Measurements from ENCODE around the gene ZFP91.

ZFP91 gene

GRCh38 chr11:58560842-58561241 lies 18.0 kb upstream of the ZFP91 start:
- TF ChIP-seq TAF1 (IDR thresholded peaks at IDR 0.05; ENCODE audit: borderline replicate concordance, insufficient read depth, low read length) = no peak
- TF ChIP-seq REST (IDR thresholded peaks at IDR 0.05; ENCODE audit: insufficient read depth in 1 of 2, low read depth in 2 of 2, low read length in 2 of 2) = no peak
- no peak for TF ChIP-seq POLR2AphosphoS5 (IDR thresholded peaks at IDR 0.05; ENCODE audit: low read depth, low read length)
- TF ChIP-seq SIN3A (IDR thresholded peaks at IDR 0.05; ENCODE audit: borderline replicate concordance, insufficient read depth, low read length) = no peak
- no peak for TF ChIP-seq FOXP2 (optimal IDR thresholded peaks at IDR 0.05; ENCODE audit: borderline replicate concordance, extremely low read depth, extremely low read length, insufficient read depth)

GRCh38 chr11:58561394-58562098 lies 17.3 kb upstream of the ZFP91 start:
- TF ChIP-seq SIN3A (IDR thresholded peaks at IDR 0.05; ENCODE audit: borderline replicate concordance, insufficient read depth, low read length) (no peak), FOXP2 (optimal IDR thresholded peaks at IDR 0.05; ENCODE audit: borderline replicate concordance, extremely low read depth, extremely low read length, insufficient read depth) (no peak), POLR2AphosphoS5 (IDR thresholded peaks at IDR 0.05; ENCODE audit: low read depth, low read length) (no peak), REST (IDR thresholded peaks at IDR 0.05; ENCODE audit: insufficient read depth in 1 of 2, low read depth in 2 of 2, low read length in 2 of 2) (no peak), TAF1 (IDR thresholded peaks at IDR 0.05; ENCODE audit: borderline replicate concordance, insufficient read depth, low read length) (no peak)

GRCh38 chr11:58562375-58562800 lies 16.5 kb upstream of the ZFP91 start:
- TF ChIP-seq FOXP2 (optimal IDR thresholded peaks at IDR 0.05; ENCODE audit: borderline replicate concordance, extremely low read depth, extremely low read length, insufficient read depth) (no peak), TAF1 (IDR thresholded peaks at IDR 0.05; ENCODE audit: borderline replicate concordance, insufficient read depth, low read length) (no peak), SIN3A (IDR thresholded peaks at IDR 0.05; ENCODE audit: borderline replicate concordance, insufficient read depth, low read length) (no peak), POLR2AphosphoS5 (IDR thresholded peaks at IDR 0.05; ENCODE audit: low read depth, low read length) (no peak), REST (IDR thresholded peaks at IDR 0.05; ENCODE audit: insufficient read depth in 1 of 2, low read depth in 2 of 2, low read length in 2 of 2) (no peak)

- TF ChIP-seq SIN3A (IDR thresholded peaks at IDR 0.05; ENCODE audit: borderline replicate concordance, insufficient read depth, low read length) = no peak
- TF ChIP-seq TAF1 (IDR thresholded peaks at IDR 0.05; ENCODE audit: borderline replicate concordance, insufficient read depth, low read length) = no peak
- TF ChIP-seq FOXP2 (optimal IDR thresholded peaks at IDR 0.05; ENCODE audit: borderline replicate concordance, extremely low read depth, extremely low read length, insufficient read depth) = no peak
- TF ChIP-seq REST (IDR thresholded peaks at IDR 0.05; ENCODE audit: insufficient read depth in 1 of 2, low read depth in 2 of 2, low read length in 2 of 2) = no peak
- TF ChIP-seq POLR2AphosphoS5 (IDR thresholded peaks at IDR 0.05; ENCODE audit: low read depth, low read length) = no peak
Observed at GRCh38 chr11:58564231-58564630, 14.6 kb upstream of the ZFP91 start.
